GM12874 (cell line): ENCODE results near the gene MRPL37.

ENCODE experiments used
- TF ChIP-seq, protein P1 (sequence below): IDR thresholded peaks from 2 replicates; pipeline ENCODE4 v1.5.1; 2011; ENCODE audit warnings: low read depth, mild to moderate bottlenecking, control low read depth, low read length, moderate library complexity; ENCODE audit not compliant: insufficient read depth

MRPL37 gene

DNA sequence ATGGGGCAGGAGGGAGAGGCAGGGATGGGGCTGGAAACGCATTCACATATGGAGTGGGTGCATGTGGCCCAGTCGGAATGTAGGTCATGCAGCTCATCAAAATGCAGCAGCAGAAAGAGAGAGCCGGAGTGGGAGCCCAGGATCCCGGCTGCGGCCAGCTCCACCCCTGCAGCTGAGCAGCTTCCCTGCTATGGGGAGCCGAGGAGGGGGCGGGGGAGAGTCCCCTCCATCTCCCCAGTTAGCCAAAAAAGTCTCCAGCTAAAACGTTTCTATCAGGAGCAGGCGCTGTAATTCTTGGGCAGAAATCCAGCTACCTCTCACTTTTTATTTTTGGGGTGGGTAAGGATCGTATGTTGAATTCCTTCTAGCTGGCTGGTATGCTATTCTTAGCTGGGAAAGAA is 39.7 kb downstream of the MRPL37 start:
- TF ChIP-seq, protein P1, sequence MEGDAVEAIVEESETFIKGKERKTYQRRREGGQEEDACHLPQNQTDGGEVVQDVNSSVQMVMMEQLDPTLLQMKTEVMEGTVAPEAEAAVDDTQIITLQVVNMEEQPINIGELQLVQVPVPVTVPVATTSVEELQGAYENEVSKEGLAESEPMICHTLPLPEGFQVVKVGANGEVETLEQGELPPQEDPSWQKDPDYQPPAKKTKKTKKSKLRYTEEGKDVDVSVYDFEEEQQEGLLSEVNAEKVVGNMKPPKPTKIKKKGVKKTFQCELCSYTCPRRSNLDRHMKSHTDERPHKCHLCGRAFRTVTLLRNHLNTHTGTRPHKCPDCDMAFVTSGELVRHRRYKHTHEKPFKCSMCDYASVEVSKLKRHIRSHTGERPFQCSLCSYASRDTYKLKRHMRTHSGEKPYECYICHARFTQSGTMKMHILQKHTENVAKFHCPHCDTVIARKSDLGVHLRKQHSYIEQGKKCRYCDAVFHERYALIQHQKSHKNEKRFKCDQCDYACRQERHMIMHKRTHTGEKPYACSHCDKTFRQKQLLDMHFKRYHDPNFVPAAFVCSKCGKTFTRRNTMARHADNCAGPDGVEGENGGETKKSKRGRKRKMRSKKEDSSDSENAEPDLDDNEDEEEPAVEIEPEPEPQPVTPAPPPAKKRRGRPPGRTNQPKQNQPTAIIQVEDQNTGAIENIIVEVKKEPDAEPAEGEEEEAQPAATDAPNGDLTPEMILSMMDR, result no peak

DNA sequence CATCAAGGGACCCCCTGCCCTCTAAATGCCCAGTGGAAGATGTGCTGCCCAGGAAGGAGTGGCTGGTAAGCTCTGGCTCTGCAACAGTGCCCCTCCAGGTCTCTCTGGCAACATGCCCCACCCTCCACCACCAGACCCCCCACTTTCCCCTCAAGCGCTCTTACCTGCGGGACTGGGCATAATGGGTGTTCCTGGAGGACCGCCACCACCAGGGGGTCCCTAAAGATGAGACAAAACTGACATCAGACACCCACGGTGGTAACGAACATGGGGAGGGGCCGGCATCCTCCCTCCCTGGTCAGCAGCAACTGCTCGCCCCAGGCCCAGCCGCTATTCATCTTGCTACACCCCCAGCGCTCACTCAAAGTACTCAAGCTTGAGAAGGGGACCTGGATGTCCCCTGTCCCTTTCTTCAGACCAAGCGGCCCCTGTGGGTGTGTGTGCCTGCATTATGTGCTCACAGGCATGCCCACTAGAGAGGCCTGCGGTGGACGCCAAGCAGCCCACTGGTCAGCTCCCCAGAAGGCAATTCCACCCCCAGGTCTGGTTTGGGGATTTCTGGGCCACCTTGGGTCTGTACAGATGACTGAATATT is 40.9 kb downstream of the MRPL37 start:
- TF ChIP-seq, protein P1, result no peak

DNA sequence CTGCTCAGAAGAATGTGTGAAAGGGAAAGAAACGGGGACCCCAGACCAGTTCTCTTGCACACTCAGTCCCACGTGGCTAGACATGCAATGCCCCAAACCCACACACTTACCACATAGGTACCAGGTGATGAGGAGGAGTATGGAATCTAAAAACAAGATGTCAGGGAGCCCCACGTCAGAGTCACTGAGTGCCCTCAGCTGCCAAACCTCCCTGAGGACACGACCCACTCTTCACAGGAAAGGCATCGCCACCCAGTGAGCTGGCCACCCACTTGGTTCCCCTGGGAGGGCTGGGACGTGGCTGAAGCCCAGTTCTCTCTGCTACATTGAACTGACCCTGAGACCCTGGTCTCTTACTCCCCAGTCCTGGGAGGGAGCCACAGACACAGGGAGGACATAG is 41.4 kb downstream of the MRPL37 start:
- TF ChIP-seq, protein P1, result no peak

DNA sequence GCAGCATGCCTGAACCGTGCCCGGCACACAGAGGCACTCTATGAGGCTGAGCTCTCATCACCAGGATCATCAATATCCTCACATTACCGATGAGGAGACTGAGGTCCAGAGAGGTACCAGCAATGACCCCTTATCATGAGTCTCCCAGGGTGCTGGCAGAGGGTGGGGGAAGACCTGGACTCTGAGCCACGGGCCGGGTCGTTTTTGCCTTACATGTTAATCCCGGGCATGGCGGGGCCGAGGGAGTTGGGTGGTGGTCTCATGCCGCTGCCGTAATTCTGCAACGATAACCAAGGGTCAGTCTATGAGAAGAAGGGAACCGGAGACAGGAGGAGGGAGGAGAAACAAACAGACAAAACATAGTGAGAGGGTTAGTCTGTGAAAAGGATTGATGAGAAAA is 43.1 kb downstream of the MRPL37 start:
- TF ChIP-seq, protein P1, result no peak

DNA sequence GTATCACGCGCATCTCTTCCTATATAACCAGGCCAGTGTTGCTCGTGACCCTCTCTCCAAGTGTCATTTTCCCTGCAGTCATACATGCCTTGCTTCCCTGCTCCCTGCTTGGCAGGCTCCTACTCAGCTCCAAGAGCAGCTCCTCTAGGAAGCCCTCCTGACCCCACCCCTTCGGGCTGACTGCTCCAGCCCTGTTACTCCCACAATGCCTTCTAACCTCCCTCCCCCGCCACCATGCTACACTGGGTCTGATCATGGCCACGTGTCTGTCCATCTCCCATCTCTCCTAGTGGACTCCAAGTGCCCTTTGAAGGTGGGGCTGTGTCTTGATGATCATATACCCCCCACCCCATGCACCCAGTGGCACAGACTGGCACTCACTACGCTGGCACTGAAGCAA is 44.7 kb downstream of the MRPL37 start:
- TF ChIP-seq, protein P1, result no peak

DNA sequence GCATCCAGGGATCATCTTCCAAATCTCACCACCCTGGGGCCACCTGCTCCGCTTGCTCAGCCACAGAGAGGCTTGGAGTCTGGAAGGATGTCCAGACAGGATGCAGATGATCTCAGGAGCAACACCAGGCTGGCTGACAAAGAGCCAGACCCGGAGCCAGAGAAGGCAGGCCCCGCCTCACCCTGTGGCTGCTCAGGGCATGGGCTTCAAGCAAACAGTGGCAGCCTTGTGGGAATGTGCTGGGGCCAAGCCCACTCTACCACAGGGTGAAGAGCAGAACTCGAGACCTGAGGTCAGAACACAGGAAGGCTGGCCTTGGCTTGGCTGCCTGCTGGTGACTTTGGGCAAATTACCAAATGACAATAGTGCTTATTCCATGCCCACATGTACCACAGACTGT is 45.5 kb downstream of the MRPL37 start:
- TF ChIP-seq, protein P1, result no peak

DNA sequence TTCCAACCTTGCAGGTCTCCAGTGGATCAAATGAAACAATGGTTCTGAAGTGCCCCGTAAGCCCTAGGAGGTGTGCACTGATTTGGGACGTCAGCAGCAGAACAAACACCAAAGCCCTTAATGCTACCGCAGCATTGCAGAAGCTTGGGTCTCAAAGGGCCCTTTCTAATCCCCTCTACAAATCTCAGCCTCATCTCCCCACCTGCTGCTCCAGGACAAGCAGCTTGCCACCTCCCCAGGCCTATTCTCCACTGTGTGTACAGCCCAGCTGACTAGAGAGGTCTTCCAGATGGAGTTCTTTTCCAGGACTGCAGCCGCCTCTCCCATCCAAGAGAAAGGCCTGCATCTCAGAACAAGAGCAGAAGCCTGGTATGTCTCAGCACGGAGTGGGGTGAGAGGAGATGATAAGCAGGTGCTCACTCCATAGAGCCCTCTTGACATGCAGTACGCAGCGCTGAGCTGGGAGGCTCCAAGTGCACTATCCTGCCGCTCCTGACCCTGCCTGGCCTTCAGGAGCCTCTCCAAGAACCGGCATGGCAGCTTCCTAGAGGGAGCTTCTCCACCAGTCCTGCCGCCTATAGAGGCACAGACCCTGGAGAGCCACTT is 46.3 kb downstream of the MRPL37 start:
- TF ChIP-seq, protein P1, result no peak
